Transverse colon (tissue), 4 donors: ENCODE measurements around the gene IL13. TPM values are rescaled to one million over a fixed set of nuclear protein-coding genes. Genes with fewer than 3 reads are reported as not detected.

ENCODE experiments used
- DNase-seq: peaks from one replicate; pipeline ENCODE4 v3.0.0-alpha.2; 2019
- H3K27ac ChIP-seq, 4 donors: fragments of 200-600 bp; sonication (generic); 2 replicates each; pipeline ENCODE4 v1.5.1; 2016 to 2018; ENCODE audit warnings: inconsistent platforms in 4 of 4
- H3K27me3 ChIP-seq: fragments of 200-600 bp; sonication (generic); 2 replicates; pipeline ENCODE4 v1.5.1; 2017; ENCODE audit warnings: inconsistent platforms
- H3K36me3 ChIP-seq, 4 donors: fragments of 200-600 bp; sonication (generic); 2 replicates each; pipeline ENCODE4 v1.5.1; 2017 to 2019; ENCODE audit warnings: inconsistent platforms in 4 of 4
- H3K4me1 ChIP-seq, 4 donors: fragments of 200-600 bp; sonication (generic); 2 replicates each; pipeline ENCODE4 v1.5.1; 2017 to 2020; ENCODE audit warnings: inconsistent platforms in 4 of 4
- H3K4me3 ChIP-seq, 4 donors: fragments of 200-600 bp; sonication (generic); 1 replicate in 1 of 4; 2 replicates in 3 of 4; pipeline versions ENCODE4 v1.5.1 to v1.6.1; 2017 to 2019; ENCODE audit warnings: inconsistent platforms in 4 of 4
- H3K9me3 ChIP-seq, 2 donors: fragments of 200-600 bp; sonication (generic); 2 replicates each; pipeline ENCODE4 v1.5.1; 2017 to 2019; ENCODE audit warnings: inconsistent platforms in 2 of 2
- EP300 ChIP-seq: sonication (generic); formaldehyde crosslinking; IDR thresholded peaks from one replicate; pipeline ENCODE4 v1.6.1; 2017; ENCODE audit warnings: antibody characterized with exemption, low read depth
- POLR2A ChIP-seq: fragments of 450-650 bp; IDR thresholded peaks from one replicate; pipeline ENCODE4 v1.6.1; 2016; ENCODE audit warnings: antibody characterized with exemption, mild to moderate bottlenecking, moderate library complexity
- POLR2AphosphoS5 ChIP-seq, 3 donors: sonication (generic); formaldehyde crosslinking; IDR thresholded peaks; one replicate each; pipeline ENCODE4 v1.6.1; 2016; ENCODE audit warnings: antibody characterized with exemption in 3 of 3
- WGBS, 2 donors: methylation state at CpG; one replicate each; pipeline ENCODE4 v1.1.5; 2018; ENCODE audit warnings: low coverage in 1 of 2; 5-methylcytosine and 5-hydroxymethylcytosine counted together
- in situ Hi-C, 4 donors: fragments of 200-750 bp; cut with MboI; loops; one replicate each; pipeline versions ENCODE4 v1.15.0 to v1.15.1; 2017; ENCODE audit warnings: low sequenced_read_pairs in 3 of 4, low pct_ligation_motif_present in 1 of 4, low pct_unique_long_range_greater_than_20kb in 1 of 4
- intact Hi-C: fragments of 100-400 bp; cut with DNase I; formaldehyde crosslinking; loops from one replicate; pipeline ENCODE4 v1.15.1; 2023; ENCODE audit warnings: low total_unique reads
- total RNA-seq, 4 donors: library from RNA; depleted of rRNA; stranded (reverse); fragments of >200 nt; gene quantifications; one replicate each; pipeline ENCODE4 v1.1.0, GENCODE V29; 2016
- TF ChIP-seq, protein P1 (sequence below), 5 experiments: fragments of 200-600 bp in 3 of 5; fragments of 450-650 bp in 2 of 5; sonication (generic) in 3 of 5; IDR thresholded peaks; 1 replicate in 2 of 5; 2 replicates in 3 of 5; pipeline ENCODE4 v1.5.1; 2016 to 2017; ENCODE audit warnings: antibody characterized with exemption in 5 of 5, inconsistent platforms in 3 of 5, mild to moderate bottlenecking in 2 of 5, moderate library complexity in 1 of 5

The IL13 gene
- total RNA-seq, 4 donors from 2014 or later, result not detected

- 77% methylated on average over 2 of the region's 2 CpGs; no CpG with 5 or more reads in 1 of the 2 donors for whole genome bisulfite sequencing, 2 donors
Measured at GRCh38 chr5:132647473-132647872, 10.5 kb upstream of the IL13 start.

GRCh38 chr5:132648355-132648754 lies 9.6 kb upstream of the IL13 start:
- DNase-seq, result no peak
- Histone ChIP-seq H3K9me3 (no peaks in the 10 kb centered on the region), H3K27ac (no peak overlapping the region), H3K36me3 (peaks cover 0 to under 1% (median 0%) of the 10 kb centered on the region in 4 donors), H3K4me1 (no peaks in the 10 kb centered on the region), H3K4me3 (no peak overlapping the region), H3K27me3 (peaks cover 8% of the 10 kb centered on the region)
- intact Hi-C loops (no loop called here), in situ Hi-C loops (no loop called here)
- 100% methylated on average over 1 of the region's 1 CpG for WGBS, 2 donors
- no peak for TF ChIP-seq POLR2A
- no peak for TF ChIP-seq EP300
- no peak for TF ChIP-seq POLR2AphosphoS5 (IDR thresholded peaks at IDR 0.05)
- TF ChIP-seq, protein P1, sequence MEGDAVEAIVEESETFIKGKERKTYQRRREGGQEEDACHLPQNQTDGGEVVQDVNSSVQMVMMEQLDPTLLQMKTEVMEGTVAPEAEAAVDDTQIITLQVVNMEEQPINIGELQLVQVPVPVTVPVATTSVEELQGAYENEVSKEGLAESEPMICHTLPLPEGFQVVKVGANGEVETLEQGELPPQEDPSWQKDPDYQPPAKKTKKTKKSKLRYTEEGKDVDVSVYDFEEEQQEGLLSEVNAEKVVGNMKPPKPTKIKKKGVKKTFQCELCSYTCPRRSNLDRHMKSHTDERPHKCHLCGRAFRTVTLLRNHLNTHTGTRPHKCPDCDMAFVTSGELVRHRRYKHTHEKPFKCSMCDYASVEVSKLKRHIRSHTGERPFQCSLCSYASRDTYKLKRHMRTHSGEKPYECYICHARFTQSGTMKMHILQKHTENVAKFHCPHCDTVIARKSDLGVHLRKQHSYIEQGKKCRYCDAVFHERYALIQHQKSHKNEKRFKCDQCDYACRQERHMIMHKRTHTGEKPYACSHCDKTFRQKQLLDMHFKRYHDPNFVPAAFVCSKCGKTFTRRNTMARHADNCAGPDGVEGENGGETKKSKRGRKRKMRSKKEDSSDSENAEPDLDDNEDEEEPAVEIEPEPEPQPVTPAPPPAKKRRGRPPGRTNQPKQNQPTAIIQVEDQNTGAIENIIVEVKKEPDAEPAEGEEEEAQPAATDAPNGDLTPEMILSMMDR (IDR thresholded peaks at IDR 0.05), result no peak

More at GRCh38 chr5:132647473-132647872, 10.5 kb upstream of the IL13 start:
- TF ChIP-seq, protein P1 (IDR thresholded peaks at IDR 0.05), result no peak
- TF ChIP-seq EP300 (no peak), POLR2AphosphoS5 (IDR thresholded peaks at IDR 0.05) (no peak), POLR2A (no peak)
- peaks cover 0 to 9% (median 2%) of the 10 kb centered on the region in 4 donors for H3K36me3 ChIP-seq
- in situ Hi-C loops (no loop called here), intact Hi-C loops (no loop called here)
- H3K27ac ChIP-seq, result no peak overlapping the region
- H3K27me3 ChIP-seq, result no peaks in the 10 kb centered on the region
- no peaks in the 10 kb centered on the region for H3K9me3 ChIP-seq
- H3K4me3 ChIP-seq, result no peak overlapping the region
- no peak for DNase-seq
- H3K4me1 ChIP-seq, result no peaks in the 10 kb centered on the region

- no peak overlapping the region for H3K4me3 ChIP-seq
- H3K36me3 ChIP-seq, result no peaks in the 10 kb centered on the region
- H3K4me1 ChIP-seq, result peaks cover 0 to 13% (median 6%) of the 10 kb centered on the region in 4 donors
- intact Hi-C loops, result no loop called here
- no peak overlapping the region for H3K27ac ChIP-seq
- H3K27me3 ChIP-seq, result peaks cover 44% of the 10 kb centered on the region
- in situ Hi-C loops, result no loop called here
- no peaks in the 10 kb centered on the region for H3K9me3 ChIP-seq
- TF ChIP-seq POLR2AphosphoS5 (IDR thresholded peaks at IDR 0.05) (no peak), EP300 (no peak), POLR2A (no peak)
- TF ChIP-seq, protein P1 (IDR thresholded peaks at IDR 0.05), result no peak
- no peak for DNase-seq
- WGBS, 2 donors, result 83 to 89% methylated on average over 4 of the region's 4 CpGs
Measured at GRCh38 chr5:132651838-132652469, 6.0 kb upstream of the IL13 start.

GRCh38 chr5:132653716-132654115 lies 4.3 kb upstream of the IL13 start:
- in situ Hi-C loops (no loop called here), intact Hi-C loops (no loop called here)
- TF ChIP-seq, protein P1 (IDR thresholded peaks at IDR 0.05), result no peak
- TF ChIP-seq POLR2A, result no peak
- no peak for TF ChIP-seq EP300
- TF ChIP-seq POLR2AphosphoS5 (IDR thresholded peaks at IDR 0.05), result no peak
- Histone ChIP-seq H3K27me3 (peaks cover 50% of the 10 kb centered on the region), H3K27ac (no peak overlapping the region), H3K4me1 (peaks cover 0 to 13% (median 6%) of the 10 kb centered on the region in 4 donors), H3K4me3 (no peak overlapping the region), H3K36me3 (no peaks in the 10 kb centered on the region), H3K9me3 (no peaks in the 10 kb centered on the region)
- DNase-seq, result no peak
- whole genome bisulfite sequencing, 2 donors, result 48% methylated on average over 7 of the region's 7 CpGs; no CpG with 5 or more reads in 1 of the 2 donors
